HFF-Myc (cell line): ENCODE results near the gene TFEB.
"Not testable (repeated sequence)": the region's sequence is repeated elsewhere in the genome, so short reads cannot be mapped to it uniquely, and the experiment has no call there.

Experiments used
- DNase-seq: peaks from one replicate; pipeline ENCODE4 v3.0.0-alpha.2; 2011; ENCODE audit warnings: low read depth; ENCODE audit errors: extremely low read depth
- H3K4me3 ChIP-seq: replicated peaks from 2 replicates; pipeline ENCODE4 v1.5.1; 2011; ENCODE audit warnings: low read depth, mild to moderate bottlenecking, control low read depth, low read length
- CTCF ChIP-seq: IDR thresholded peaks from 2 replicates; pipeline ENCODE4 v1.5.1; 2012; ENCODE audit warnings: mild to moderate bottlenecking, low read depth, low read length, control low read depth; ENCODE audit errors: missing control alignments

The TFEB gene

GRCh38 chr6:41770381-41771057, 35.1 kb upstream of the TFEB start:
- DNase-seq, result no peak
- no peak for TF ChIP-seq CTCF
- no peak overlapping the region for H3K4me3 ChIP-seq

- no peak overlapping the region for H3K4me3 ChIP-seq
- DNase-seq, result no peak
- no peak for TF ChIP-seq CTCF
Measured at GRCh38 chr6:41769376-41769775, 34.0 kb upstream of the TFEB start.

GRCh38 chr6:41768545-41769308, 33.3 kb upstream of the TFEB start:
- no peak for TF ChIP-seq CTCF
- no peak overlapping the region for H3K4me3 ChIP-seq
- DNase-seq, result no peak

- no peak for TF ChIP-seq CTCF
Measured at GRCh38 chr6:41767112-41767833, 31.9 kb upstream of the TFEB start.

GRCh38 chr6:41766043-41766664, 30.7 kb upstream of the TFEB start:
- H3K4me3 ChIP-seq, DNase-seq: not testable (repeated sequence)

More at GRCh38 chr6:41767112-41767833, 31.9 kb upstream of the TFEB start:
- DNase-seq, result peak; percentile 69
- no peak overlapping the region for H3K4me3 ChIP-seq

GRCh38 chr6:41763470-41763869, 28.1 kb upstream of the TFEB start:
- DNase-seq, result no peak
- no peak overlapping the region for H3K4me3 ChIP-seq
- no peak for TF ChIP-seq CTCF
